IMR-90 (cell line): ENCODE measurements around the gene TIAM2.

ENCODE experiments used
- FOS ChIP-seq: fragments of 150-350 bp; IDR thresholded peaks from 2 replicates; pipeline ENCODE4 v1.6.1; 2016; ENCODE audit warnings: low read depth, low read length
- MXI1 ChIP-seq: IDR thresholded peaks from 2 replicates; pipeline ENCODE4 v1.6.1; 2012; ENCODE audit warnings: low read depth, mild to moderate bottlenecking, low read length, moderate library complexity, borderline replicate concordance

GRCh38 chr6:155212106-155212505, 217.0 kb downstream of the TIAM2 start:
- TF ChIP-seq FOS: no peak
- TF ChIP-seq MXI1: no peak
